Measurements from ENCODE around the gene EPHA8. TPM values are rescaled to one million over a fixed set of nuclear protein-coding genes. Genes with fewer than 3 reads are reported as not detected.

Gene EPHA8
- total RNA-seq, 1 experiment from 2014 or later = 3.8 TPM

DNA sequence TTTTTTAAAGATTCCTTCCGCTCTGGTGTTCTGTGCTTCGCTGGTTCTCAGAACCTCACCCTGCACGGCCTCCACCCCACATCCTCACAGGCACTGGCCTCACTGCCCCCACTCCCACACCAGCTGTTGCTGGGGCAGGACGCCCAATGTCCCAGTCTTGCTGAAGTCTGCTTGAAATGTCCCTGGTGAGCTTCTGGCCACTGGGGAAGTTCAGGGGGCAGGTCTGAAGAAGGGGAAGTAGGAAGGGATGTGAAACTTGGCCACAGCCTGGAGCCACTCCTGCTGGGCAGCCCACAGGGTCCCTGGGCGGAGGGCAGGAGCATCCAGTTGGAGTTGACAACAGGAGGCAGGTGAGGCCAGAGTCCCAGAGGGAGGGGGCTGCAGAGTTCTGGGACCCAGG, 73.1 kb downstream of the EPHA8 start, which contains the start of gene C1QA (continued):
- TF ChIP-seq, protein P1, sequence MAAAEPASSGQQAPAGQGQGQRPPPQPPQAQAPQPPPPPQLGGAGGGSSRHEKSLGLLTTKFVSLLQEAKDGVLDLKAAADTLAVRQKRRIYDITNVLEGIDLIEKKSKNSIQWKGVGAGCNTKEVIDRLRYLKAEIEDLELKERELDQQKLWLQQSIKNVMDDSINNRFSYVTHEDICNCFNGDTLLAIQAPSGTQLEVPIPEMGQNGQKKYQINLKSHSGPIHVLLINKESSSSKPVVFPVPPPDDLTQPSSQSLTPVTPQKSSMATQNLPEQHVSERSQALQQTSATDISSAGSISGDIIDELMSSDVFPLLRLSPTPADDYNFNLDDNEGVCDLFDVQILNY (CRISPR knock-in tag; IDR thresholded peaks at IDR 0.05) = no peak
- TF ChIP-seq TEAD1 (CRISPR knock-in tag; IDR thresholded peaks at IDR 0.05) = no peak

DNA sequence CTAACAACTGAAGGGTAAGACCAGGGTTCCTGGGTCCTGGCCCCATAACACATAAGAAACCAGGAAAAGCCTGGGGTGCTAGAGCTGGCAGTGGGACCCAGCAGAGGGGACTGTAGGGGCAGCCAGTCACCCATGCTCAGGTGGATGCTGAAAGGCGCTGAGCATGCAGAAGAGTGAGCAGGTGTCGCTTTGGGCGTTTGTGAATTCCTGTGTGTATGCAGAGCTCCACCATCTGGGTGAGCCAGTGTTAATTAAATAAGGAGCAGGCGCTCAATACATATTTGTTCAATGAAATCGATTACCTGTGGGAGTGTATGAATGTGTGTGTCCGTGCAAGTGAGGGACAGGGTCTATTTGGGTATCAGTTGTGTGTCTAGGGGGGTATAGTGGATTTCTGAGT, 73.6 kb downstream of the EPHA8 start:
- no peaks in the 10 kb centered on the region; the same call in 1 of the 2 replicates for H3K27me3 Mint-ChIP-seq (ENCODE audit: low read depth)
- TF ChIP-seq IRF2 (CRISPR knock-in tag; IDR thresholded peaks at IDR 0.05; ENCODE audit: borderline replicate concordance, low read depth) (no peak), ZNF671 (CRISPR knock-in tag; IDR thresholded peaks at IDR 0.05) (no peak)
- ATAC-seq (no peak), DNase-seq (ENCODE audit: low spot score) (no peak)
- H3K4me3 Mint-ChIP-seq = no peak overlapping the region
- POLR2A ChIA-PET = no interaction called here
- H3K36me3 Mint-ChIP-seq = no peaks in the 10 kb centered on the region
- no peaks in the 10 kb centered on the region for H3K9me3 Mint-ChIP-seq
- no peak overlapping the region; the same call in 1 of the 2 replicates for H3K27ac Mint-ChIP-seq
- peaks cover 5% of the 10 kb centered on the region for H3K4me1 Mint-ChIP-seq
- CTCF ChIA-PET = interaction anchor here (0.6 kb wide), 2 partner anchors 109 to 320 kb away, joined by 3 to 4 read pairs; no protein-coding TSS in a partner anchor

DNA sequence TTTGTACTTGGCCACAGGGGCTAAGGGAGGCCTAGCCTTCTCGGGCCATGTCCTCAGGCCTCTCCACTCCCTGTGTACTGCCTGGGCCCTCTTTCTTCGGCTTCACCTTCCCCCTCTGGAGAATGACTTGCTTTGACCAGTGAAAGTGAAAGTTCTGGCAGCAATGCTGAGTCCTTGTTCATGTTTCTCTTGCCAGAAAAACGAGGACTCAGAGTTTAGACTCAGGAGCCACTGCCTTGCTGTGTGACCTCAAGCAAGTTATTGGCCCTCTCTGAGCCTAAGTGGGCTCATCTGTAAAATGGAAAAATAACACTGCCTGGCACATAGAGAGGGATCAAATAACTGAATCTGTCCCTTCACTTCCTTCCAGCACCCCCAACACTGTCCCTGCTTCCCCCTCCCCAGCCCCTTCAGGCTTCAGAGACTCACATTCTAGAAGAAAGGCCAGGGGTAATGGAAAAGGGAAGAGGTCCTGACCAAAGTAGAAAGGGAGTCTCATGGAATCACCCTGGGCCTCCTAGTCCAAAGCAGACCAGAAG, 74.7 kb downstream of the EPHA8 start:
- DNase-seq (ENCODE audit: low spot score) (no peak), ATAC-seq (no peak)
- Mint-ChIP-seq H3K4me1 (peaks cover 5% of the 10 kb centered on the region), H3K36me3 (no peaks in the 10 kb centered on the region), H3K9me3 (no peaks in the 10 kb centered on the region), H3K27me3 (ENCODE audit: low read depth) (no peaks in the 10 kb centered on the region; the same call in 1 of the 2 replicates), H3K27ac (no peak overlapping the region), H3K4me3 (no peak overlapping the region)
- ChIA-PET POLR2A (no interaction called here), CTCF (no interaction called here)
- TF ChIP-seq ZNF121 (CRISPR knock-in tag; IDR thresholded peaks at IDR 0.05) (no peak), MAX (CRISPR knock-in tag; IDR thresholded peaks at IDR 0.05) (no peak), AR (CRISPR knock-in tag; IDR thresholded peaks at IDR 0.05) (no peak), MYBL2 (CRISPR knock-in tag; IDR thresholded peaks at IDR 0.05) (no peak), CBFB (CRISPR knock-in tag; IDR thresholded peaks at IDR 0.05; ENCODE audit: low read depth) (no peak)
- TF ChIP-seq, protein P2, sequence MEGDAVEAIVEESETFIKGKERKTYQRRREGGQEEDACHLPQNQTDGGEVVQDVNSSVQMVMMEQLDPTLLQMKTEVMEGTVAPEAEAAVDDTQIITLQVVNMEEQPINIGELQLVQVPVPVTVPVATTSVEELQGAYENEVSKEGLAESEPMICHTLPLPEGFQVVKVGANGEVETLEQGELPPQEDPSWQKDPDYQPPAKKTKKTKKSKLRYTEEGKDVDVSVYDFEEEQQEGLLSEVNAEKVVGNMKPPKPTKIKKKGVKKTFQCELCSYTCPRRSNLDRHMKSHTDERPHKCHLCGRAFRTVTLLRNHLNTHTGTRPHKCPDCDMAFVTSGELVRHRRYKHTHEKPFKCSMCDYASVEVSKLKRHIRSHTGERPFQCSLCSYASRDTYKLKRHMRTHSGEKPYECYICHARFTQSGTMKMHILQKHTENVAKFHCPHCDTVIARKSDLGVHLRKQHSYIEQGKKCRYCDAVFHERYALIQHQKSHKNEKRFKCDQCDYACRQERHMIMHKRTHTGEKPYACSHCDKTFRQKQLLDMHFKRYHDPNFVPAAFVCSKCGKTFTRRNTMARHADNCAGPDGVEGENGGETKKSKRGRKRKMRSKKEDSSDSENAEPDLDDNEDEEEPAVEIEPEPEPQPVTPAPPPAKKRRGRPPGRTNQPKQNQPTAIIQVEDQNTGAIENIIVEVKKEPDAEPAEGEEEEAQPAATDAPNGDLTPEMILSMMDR (IDR thresholded peaks at IDR 0.05) = no peak

DNA sequence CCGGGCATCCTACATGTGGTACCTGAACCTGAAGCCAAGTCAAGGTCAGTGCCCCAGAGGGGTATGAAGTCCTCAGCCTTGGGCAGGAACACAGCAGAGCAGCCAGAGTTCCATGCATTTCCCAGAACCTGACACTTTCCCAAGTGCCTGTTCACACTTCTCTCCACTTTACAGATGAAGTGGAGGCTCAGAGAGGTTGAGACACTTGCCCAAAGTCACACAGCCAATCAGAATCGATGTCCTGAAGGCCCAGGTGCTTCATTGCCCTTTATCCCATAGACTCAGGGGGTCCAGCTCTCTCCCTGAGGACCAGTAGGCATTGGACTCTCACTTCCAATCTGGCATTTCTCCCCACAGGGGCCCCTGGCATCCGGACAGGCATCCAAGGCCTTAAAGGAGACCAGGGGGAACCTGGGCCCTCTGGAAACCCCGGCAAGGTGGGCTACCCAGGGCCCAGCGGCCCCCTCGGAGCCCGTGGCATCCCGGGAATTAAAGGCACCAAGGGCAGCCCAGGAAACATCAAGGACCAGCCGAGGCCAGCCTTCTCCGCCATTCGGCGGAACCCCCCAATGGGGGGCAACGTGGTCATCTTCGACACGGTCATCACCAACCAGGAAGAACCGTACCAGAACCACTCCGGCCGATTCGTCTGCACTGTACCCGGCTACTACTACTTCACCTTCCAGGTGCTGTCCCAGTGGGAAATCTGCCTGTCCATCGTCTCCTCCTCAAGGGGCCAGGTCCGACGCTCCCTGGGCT, 75.4 kb downstream of the EPHA8 start:
- POLR2A ChIA-PET = no interaction called here
- Mint-ChIP-seq H3K27ac (no peak overlapping the region; the same call in 1 of the 2 replicates), H3K36me3 (no peaks in the 10 kb centered on the region), H3K9me3 (no peaks in the 10 kb centered on the region), H3K4me3 (no peak overlapping the region), H3K4me1 (peaks cover 5% of the 10 kb centered on the region), H3K27me3 (ENCODE audit: low read depth) (no peaks in the 10 kb centered on the region; the same call in 1 of the 2 replicates)
- CTCF ChIA-PET = interaction anchor here (0.6 to 1.8 kb wide), 17 partner anchors 10 to 533 kb away, joined by 3 to 13 read pairs (median 4); partner anchors contain the start of gene C1QB
- ATAC-seq (peak; percentile 9), DNase-seq (ENCODE audit: low spot score) (no peak)
- TF ChIP-seq HMGA2 (CRISPR knock-in tag; IDR thresholded peaks at IDR 0.05) (no peak), ZNF121 (CRISPR knock-in tag; IDR thresholded peaks at IDR 0.05) (no peak), ZNF532 (CRISPR knock-in tag; IDR thresholded peaks at IDR 0.05; ENCODE audit: borderline replicate concordance) (no peak), GTF2I (CRISPR knock-in tag; conservative IDR thresholded peaks at IDR 0.05) (no peak), PRRX2 (CRISPR knock-in tag; IDR thresholded peaks at IDR 0.05) (no peak), TP53 (CRISPR knock-in tag; IDR thresholded peaks at IDR 0.05) (no peak)
- TF ChIP-seq, protein P3, sequence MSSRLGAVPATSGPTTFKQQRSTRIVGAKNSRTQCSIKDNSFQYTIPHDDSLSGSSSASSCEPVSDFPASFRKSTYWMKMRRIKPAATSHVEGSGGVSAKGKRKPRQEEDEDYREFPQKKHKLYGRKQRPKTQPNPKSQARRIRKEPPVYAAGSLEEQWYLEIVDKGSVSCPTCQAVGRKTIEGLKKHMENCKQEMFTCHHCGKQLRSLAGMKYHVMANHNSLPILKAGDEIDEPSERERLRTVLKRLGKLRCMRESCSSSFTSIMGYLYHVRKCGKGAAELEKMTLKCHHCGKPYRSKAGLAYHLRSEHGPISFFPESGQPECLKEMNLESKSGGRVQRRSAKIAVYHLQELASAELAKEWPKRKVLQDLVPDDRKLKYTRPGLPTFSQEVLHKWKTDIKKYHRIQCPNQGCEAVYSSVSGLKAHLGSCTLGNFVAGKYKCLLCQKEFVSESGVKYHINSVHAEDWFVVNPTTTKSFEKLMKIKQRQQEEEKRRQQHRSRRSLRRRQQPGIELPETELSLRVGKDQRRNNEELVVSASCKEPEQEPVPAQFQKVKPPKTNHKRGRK (CRISPR knock-in tag; IDR thresholded peaks at IDR 0.05; ENCODE audit: borderline replicate concordance) = no peak
- TF ChIP-seq, protein P1 (CRISPR knock-in tag; IDR thresholded peaks at IDR 0.05) = no peak
